ENCODE results near the gene ARHGAP9.

Gene ARHGAP9

GRCh38 chr12:57471661-57472060, 8.0 kb downstream of the ARHGAP9 start:
- no peak for DNase-seq

GRCh38 chr12:57470970-57471656, 8.6 kb downstream of the ARHGAP9 start:
- DNase-seq: no peak

DNA sequence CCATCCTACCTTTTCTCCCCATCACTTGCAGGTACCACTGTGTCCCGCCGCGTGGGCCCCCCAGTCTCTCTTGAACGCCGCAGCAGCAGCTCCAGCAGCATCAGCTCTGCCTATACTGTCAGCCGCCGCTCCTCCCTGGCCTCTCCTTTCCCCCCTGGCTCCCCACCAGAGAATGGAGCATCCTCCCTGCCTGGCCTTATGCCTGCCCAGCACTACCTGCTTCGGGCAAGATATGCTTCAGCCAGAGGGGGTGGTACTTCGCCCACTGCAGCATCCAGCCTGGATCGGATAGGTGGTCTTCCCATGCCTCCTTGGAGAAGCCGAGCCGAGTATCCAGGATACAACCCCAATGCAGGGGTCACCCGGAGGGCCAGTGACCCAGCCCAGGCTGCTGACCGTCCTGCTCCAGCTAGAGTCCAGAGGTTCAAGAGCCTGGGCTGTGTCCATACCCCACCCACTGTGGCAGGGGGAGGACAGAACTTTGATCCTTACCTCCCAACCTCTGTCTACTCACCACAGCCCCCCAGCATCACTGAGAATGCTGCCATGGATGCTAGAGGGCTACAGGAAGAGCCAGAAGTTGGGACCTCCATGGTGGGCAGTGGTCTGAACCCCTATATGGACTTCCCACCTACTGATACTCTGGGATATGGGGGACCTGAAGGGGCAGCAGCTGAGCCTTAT, 9.2 kb downstream of the ARHGAP9 start:
- DNase-seq: no peak

GRCh38 chr12:57469296-57470164, 10.1 kb downstream of the ARHGAP9 start:
- DNase-seq: no peak

- no peak for DNase-seq
These were observed 11.8 kb downstream of the ARHGAP9 start for GRCh38 chr12:57467915-57468314.

DNA sequence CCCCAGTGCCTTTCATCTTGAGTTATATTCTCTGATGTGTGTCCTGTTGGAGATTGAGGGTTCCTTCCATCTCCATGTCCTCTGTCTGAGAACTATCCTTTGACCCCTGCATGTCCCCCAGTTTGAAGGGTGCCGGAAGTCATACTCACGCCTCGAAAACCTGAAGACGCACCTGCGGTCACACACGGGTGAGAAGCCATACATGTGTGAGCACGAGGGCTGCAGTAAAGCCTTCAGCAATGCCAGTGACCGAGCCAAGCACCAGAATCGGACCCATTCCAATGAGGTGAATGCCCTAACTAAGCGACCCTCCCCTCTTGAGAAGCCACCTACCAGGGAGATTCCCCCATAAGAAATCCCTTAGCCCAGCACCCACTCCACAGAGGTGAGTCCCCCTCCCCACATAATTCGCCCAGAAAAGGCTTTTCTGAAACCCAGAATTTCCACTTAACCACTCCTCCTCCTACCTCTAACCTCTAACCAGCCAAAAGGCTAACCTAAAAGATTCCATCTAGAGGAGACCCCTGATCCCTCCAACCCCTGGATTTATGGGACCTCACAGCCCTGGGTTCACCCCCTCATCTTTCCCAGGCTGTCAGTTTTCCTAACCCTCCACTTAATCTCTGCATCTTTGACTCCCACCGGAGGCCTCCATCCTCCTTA, 12.3 kb downstream of the ARHGAP9 start:
- no peak for DNase-seq

- no peak for DNase-seq
These were observed 13.7 kb downstream of the ARHGAP9 start for GRCh38 chr12:57465747-57466505.

GRCh38 chr12:57465030-57465746, 14.5 kb downstream of the ARHGAP9 start:
- no peak for DNase-seq

- DNase-seq: no peak
These were observed 15.1 kb downstream of the ARHGAP9 start for GRCh38 chr12:57464569-57464968.

GRCh38 chr12:57462912-57463253, 16.8 kb downstream of the ARHGAP9 start:
- DNase-seq: no peak

- peak; percentile 93 for DNase-seq
These were observed 17.3 kb downstream of the ARHGAP9 start for GRCh38 chr12:57462251-57462911.

- DNase-seq: no peak
These were observed 17.8 kb downstream of the ARHGAP9 start for GRCh38 chr12:57461917-57462250.

DNA sequence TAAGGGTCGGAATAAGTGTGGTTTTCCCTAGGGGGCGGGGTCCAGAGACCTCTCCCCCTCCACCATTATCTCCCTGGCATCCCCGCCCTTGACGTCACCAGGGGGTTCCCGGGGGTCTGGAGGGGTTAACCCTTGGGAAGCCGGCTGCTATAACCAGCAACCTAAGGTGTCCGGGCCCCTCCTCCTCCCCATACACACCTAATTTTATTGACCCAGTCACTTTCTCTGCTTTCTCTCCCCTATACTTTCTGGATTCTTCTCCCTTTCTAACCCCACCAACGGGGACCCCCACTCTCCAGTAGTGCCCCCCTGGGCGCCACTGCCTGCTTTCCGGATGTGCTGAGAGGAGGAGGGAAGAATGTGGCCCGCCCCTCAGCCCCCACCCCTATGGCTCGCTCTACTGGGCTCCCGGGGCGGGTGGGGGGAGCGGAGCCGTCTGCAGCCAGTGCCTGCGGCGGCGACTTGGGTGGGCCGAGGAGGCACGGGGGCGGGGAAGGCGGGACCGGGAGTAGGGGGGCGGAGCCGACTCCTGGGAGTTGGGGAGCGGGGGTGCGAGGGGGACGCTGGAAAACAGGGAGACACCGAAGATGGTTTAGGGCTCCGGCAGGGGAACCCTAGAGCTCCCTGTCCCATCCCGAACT, 18.3 kb downstream of the ARHGAP9 start:
- DNase-seq: peak; percentile 43

- DNase-seq: no peak
These were observed 18.8 kb downstream of the ARHGAP9 start for GRCh38 chr12:57460841-57461275.

DNA sequence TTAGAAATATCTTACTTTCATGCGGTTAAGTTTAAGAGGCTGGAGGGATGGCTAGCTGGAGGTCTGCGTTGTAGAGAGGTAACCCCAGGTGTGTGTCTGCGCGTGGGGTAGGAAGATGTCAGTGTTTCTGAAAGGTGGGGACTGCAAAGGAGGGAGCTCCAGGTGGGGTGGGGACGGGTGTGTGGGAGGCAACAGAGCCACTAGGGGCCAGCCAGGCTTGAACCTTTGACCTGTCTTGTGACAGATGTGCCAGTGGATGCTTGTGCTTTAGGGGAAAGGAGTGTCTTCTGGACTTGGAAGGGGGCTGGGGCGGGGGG, 19.2 kb downstream of the ARHGAP9 start:
- no peak for DNase-seq

DNA sequence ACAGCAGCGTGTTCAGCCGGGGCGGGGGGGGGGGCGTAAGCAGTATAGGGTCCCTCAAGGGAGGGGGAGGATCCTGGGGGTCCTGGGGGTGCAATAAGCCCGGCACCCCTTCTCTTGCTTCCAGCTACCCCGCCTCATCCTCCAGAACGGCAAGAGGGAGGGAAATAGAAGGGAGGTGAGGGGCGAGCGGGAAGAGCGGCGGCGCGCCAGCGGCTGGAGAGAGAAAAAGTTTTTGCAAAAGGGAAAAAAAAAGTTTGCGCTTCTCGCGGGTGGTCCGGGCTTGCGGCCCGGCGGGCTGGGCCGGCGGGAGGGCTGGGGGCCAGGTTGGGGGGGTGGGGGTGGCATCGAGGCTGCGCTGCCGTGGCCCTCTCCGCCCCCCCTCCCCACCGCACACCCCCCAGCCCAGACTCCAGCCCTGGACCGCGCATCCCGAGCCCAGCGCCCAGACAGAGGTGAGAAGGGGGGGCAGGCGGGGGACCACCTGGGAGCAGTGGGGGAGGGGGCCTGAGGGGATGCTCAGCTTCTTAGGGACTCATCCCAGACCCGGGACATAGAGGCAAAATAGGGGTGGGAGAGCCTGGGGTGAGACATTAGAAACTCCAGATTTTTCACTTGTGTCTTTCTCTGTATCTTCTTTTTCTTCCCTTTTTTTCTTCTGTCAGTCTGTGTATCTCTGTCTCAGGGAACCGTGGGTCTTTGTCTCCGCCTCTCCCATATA, 19.8 kb downstream of the ARHGAP9 start, which contains the start of gene GLI1:
Gene GLI1, plus strand, starts transcription at position 36 of the 718 bp plus-strand sequence. CDS start 3,907 bp downstream, outside the sequence.
- no peak for DNase-seq

- peak; percentile 96 for DNase-seq
These were observed 20.5 kb downstream of the ARHGAP9 start for GRCh38 chr12:57459055-57459749.

DNA sequence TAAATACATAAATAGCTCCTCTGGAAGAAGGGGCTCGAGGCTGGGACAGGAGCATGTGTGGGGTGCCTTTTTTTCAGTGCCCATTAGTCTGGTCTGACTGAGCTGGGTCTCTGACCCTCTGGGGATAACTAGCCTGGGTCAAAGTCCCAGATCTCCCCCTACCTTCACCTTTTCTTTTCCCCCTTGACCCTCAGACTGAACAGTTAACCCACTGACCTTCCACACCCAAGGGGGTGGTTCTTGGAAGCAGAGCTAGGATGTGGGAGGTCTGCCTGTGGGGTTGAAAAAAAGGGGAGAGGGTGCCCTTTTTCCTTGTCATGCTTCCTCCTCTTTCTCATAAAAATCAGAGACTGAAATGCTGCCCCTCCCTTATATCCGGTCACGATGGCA, 21.0 kb downstream of the ARHGAP9 start:
- DNase-seq: no peak

- no peak for DNase-seq
These were observed 22.8 kb downstream of the ARHGAP9 start for GRCh38 chr12:57456737-57457490.

All from CD4-positive, alpha-beta T cell treated with Interleukin-17A for 1 hour (primary cell).